ENCODE measurements around the gene MGLL.
"Not testable (repeated sequence)": the region's sequence is repeated elsewhere in the genome, so short reads cannot be mapped to it uniquely, and the experiment has no call there.

MGLL gene

DNA sequence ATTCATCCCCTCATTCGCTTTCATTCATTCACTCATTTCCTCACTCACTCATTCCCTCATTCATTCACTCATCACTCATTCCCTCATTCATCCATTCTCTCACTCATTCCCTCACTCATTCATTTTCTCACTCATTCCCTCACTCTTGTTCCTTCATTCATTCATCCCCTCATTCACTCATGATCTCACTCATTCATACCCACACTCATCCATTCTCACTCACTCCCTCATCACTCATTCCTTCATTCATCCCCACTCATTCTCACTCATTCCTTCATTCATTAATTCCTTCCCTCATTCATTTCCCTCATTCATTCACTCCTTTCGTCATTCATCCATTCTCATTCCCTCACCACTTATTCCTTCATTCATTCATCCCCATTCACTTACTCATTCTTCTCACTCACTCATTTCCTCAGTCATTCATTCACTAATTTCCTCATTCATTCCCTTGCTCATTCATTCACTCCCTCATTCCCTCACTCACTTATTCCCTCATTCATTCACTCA, 135.0 kb downstream of the MGLL start:
- Histone ChIP-seq H3K36me3 (peaks cover 8% of the 10 kb centered on the region), H3K9me3 (no peaks in the 10 kb centered on the region), H3K27me3 (no peaks in the 10 kb centered on the region), H3K4me3 (ENCODE audit: low read depth in 1 of 2, low read length in 1 of 2) (no peak overlapping the region), H3K27ac (no peak overlapping the region), H3K4me1 (ENCODE audit: control insufficient read depth in 1 of 2, insufficient read depth in 1 of 2, low read depth in 1 of 2, low read length in 1 of 2) (peaks cover 34 to 35% of the 10 kb centered on the region in 2 experiments)
- no peak for TF ChIP-seq CTCF (IDR thresholded peaks at IDR 0.05)

GRCh38 chr3:127686512-127686894, 135.8 kb downstream of the MGLL start:
- no peak overlapping the region for H3K4me3 ChIP-seq (ENCODE audit: low read depth in 1 of 2, low read length in 1 of 2)
- peaks cover 16% of the 10 kb centered on the region for H3K36me3 ChIP-seq
- H3K4me1 ChIP-seq (ENCODE audit: control insufficient read depth in 1 of 2, insufficient read depth in 1 of 2, low read depth in 1 of 2, low read length in 1 of 2) = peaks cover 42 to 43% of the 10 kb centered on the region in 2 experiments
- TF ChIP-seq CTCF (IDR thresholded peaks at IDR 0.05) = no peak
- no peaks in the 10 kb centered on the region for H3K9me3 ChIP-seq
- no peaks in the 10 kb centered on the region for H3K27me3 ChIP-seq
- no peak overlapping the region for H3K27ac ChIP-seq

GRCh38 chr3:127685708-127686511, 136.4 kb downstream of the MGLL start:
- Histone ChIP-seq H3K27me3 (no peaks in the 10 kb centered on the region), H3K36me3 (peaks cover 22% of the 10 kb centered on the region)
- no peak for TF ChIP-seq CTCF (IDR thresholded peaks at IDR 0.05)

GRCh38 chr3:127684871-127685707, 137.2 kb downstream of the MGLL start:
- Histone ChIP-seq H3K36me3 (peaks cover 30% of the 10 kb centered on the region), H3K9me3 (no peaks in the 10 kb centered on the region), H3K4me1 (ENCODE audit: control insufficient read depth in 1 of 2, insufficient read depth in 1 of 2, low read depth in 1 of 2, low read length in 1 of 2) (peaks cover 56 to 57% of the 10 kb centered on the region in 2 experiments), H3K27me3 (no peaks in the 10 kb centered on the region), H3K27ac (peak overlapping the region; percentile 99), H3K4me3 (ENCODE audit: low read depth in 1 of 2, low read length in 1 of 2) (peak overlapping the region in 1 of 2 experiments; percentile 44)
- TF ChIP-seq CTCF (IDR thresholded peaks at IDR 0.05) = no peak

More at GRCh38 chr3:127685708-127686511, 136.4 kb downstream of the MGLL start:
- no peaks in the 10 kb centered on the region for H3K9me3 ChIP-seq
- H3K4me3 ChIP-seq (ENCODE audit: low read depth in 1 of 2, low read length in 1 of 2) = no peak overlapping the region
- peaks cover 48 to 49% of the 10 kb centered on the region in 2 experiments for H3K4me1 ChIP-seq (ENCODE audit: control insufficient read depth in 1 of 2, insufficient read depth in 1 of 2, low read depth in 1 of 2, low read length in 1 of 2)
- peak overlapping the region; percentile 99 for H3K27ac ChIP-seq

DNA sequence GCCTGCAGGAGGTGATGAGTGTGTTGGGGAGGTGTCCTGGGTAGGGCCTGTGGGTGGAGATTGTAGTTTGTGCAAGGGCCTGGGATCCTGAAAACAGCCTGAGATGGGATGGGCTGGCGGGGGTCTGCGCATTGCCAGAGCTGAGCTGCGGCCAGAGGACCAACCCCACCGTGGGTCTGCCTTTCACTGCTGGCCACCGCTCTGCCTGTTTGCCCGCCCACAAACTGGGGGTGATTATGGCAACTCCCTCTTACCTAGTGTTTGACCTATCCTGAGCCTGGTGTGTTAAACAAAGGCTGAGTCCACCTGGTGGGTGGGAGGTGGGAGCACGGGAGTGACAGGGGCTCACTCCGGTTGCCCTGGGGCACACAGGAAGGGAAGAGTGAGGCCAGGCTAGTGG, 139.8 kb downstream of the MGLL start:
- Histone ChIP-seq H3K27me3 (no peaks in the 10 kb centered on the region), H3K4me3 (ENCODE audit: low read depth in 1 of 2, low read length in 1 of 2) (peak overlapping the region in 1 of 2 experiments; percentile 44), H3K27ac (peak overlapping the region; percentile 99), H3K9me3 (no peaks in the 10 kb centered on the region), H3K36me3 (peaks cover 56% of the 10 kb centered on the region), H3K4me1 (ENCODE audit: control insufficient read depth in 1 of 2, insufficient read depth in 1 of 2, low read depth in 1 of 2, low read length in 1 of 2) (peaks cover 81 to 83% of the 10 kb centered on the region in 2 experiments)
- no peak for TF ChIP-seq CTCF (IDR thresholded peaks at IDR 0.05)

DNA sequence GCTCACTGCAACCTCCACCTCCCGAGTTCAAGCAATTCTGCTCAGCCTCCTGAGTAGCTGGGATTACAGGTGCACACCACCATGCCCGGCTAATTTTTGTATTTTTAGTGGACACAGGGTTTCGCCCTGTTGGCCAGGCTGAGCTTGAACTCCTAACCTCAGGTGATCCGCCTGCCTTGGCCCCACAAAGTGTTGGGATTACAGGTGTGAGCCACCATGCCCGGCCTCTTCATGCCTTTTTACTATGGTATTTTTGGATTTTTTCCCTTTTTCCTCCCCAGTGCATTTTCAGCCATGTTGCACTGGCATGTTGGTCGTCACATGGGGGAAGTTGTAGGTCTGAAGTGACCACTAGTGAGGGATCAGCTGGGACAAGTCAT, 140.2 kb downstream of the MGLL start:
- peak overlapping the region; percentile 99 for H3K27ac ChIP-seq
- peaks cover 85 to 87% of the 10 kb centered on the region in 2 experiments for H3K4me1 ChIP-seq (ENCODE audit: control insufficient read depth in 1 of 2, insufficient read depth in 1 of 2, low read depth in 1 of 2, low read length in 1 of 2)
- H3K9me3 ChIP-seq, H3K27me3 ChIP-seq: not testable (repeated sequence)
- H3K36me3 ChIP-seq = peaks cover 60% of the 10 kb centered on the region
- peak overlapping the region in 1 of 2 experiments; percentile 44 for H3K4me3 ChIP-seq (ENCODE audit: low read depth in 1 of 2, low read length in 1 of 2)
